ENCODE measurements around the gene PDLIM4. TPM values are rescaled to one million over a fixed set of nuclear protein-coding genes. Genes with fewer than 3 reads are reported as not detected.

Gene PDLIM4
- total RNA-seq, 2 experiments from 2014 or later: 2.3 TPM; not detected in 1

- DNase-seq (peak; percentile 39), ATAC-seq (no peak)
- peaks cover 10% of the 10 kb centered on the region for H3K4me1 Mint-ChIP-seq
- peaks cover 8% of the 10 kb centered on the region for H3K27me3 Mint-ChIP-seq
- no peak overlapping the region for H3K4me3 Mint-ChIP-seq
- CTCF ChIA-PET: interaction anchor here (1.5 to 1.7 kb wide), 2 partner anchors 25 to 31 kb away, joined by 3 to 4 read pairs; no protein-coding TSS in a partner anchor
- H3K9me3 Mint-ChIP-seq (ENCODE audit: low read depth): no peaks in the 10 kb centered on the region
- no peaks in the 10 kb centered on the region for H3K36me3 Mint-ChIP-seq
- no peak overlapping the region for H3K27ac Mint-ChIP-seq
Observed at GRCh38 chr5:132268769-132269551, 11.5 kb downstream of the PDLIM4 start.

GRCh38 chr5:132269635-132270334 is 12.3 kb downstream of the PDLIM4 start:
- H3K36me3 Mint-ChIP-seq: no peaks in the 10 kb centered on the region
- no peak overlapping the region for H3K4me3 Mint-ChIP-seq
- peaks cover 8% of the 10 kb centered on the region for H3K27me3 Mint-ChIP-seq
- H3K27ac Mint-ChIP-seq: no peak overlapping the region
- H3K4me1 Mint-ChIP-seq: peaks cover 5% of the 10 kb centered on the region
- ATAC-seq (no peak), DNase-seq (peak; percentile 37)
- H3K9me3 Mint-ChIP-seq (ENCODE audit: low read depth): no peaks in the 10 kb centered on the region
- CTCF ChIA-PET: interaction anchor here (1.5 kb wide), 1 partner anchor 24 kb away, joined by 3 read pairs; no protein-coding TSS in a partner anchor

GRCh38 chr5:132270335-132270665 is 12.8 kb downstream of the PDLIM4 start:
- CTCF ChIA-PET: no interaction called here
- Mint-ChIP-seq H3K4me3 (no peak overlapping the region), H3K36me3 (no peaks in the 10 kb centered on the region), H3K27ac (no peak overlapping the region), H3K27me3 (peaks cover 8% of the 10 kb centered on the region), H3K9me3 (ENCODE audit: low read depth) (no peaks in the 10 kb centered on the region), H3K4me1 (peaks cover 5% of the 10 kb centered on the region)
- ATAC-seq: no peak
- no peak for DNase-seq

GRCh38 chr5:132270706-132271105 is 13.2 kb downstream of the PDLIM4 start:
- Mint-ChIP-seq H3K27ac (no peak overlapping the region), H3K4me3 (no peak overlapping the region), H3K36me3 (no peaks in the 10 kb centered on the region), H3K27me3 (peaks cover 8% of the 10 kb centered on the region), H3K9me3 (ENCODE audit: low read depth) (no peaks in the 10 kb centered on the region), H3K4me1 (peaks cover 5% of the 10 kb centered on the region)
- DNase-seq (peak; percentile 35), ATAC-seq (no peak)
- CTCF ChIA-PET: no interaction called here

- CTCF ChIA-PET: interaction anchor here (0.8 to 2.7 kb wide), 13 partner anchors 8 to 229 kb away, joined by 3 to 16 read pairs (median 5); partner anchors contain the start of genes SLC22A4 and SLC22A5
- Mint-ChIP-seq H3K4me3 (no peak overlapping the region), H3K4me1 (peaks cover 5% of the 10 kb centered on the region), H3K27ac (no peak overlapping the region), H3K36me3 (no peaks in the 10 kb centered on the region), H3K9me3 (ENCODE audit: low read depth) (no peaks in the 10 kb centered on the region), H3K27me3 (peaks cover 8% of the 10 kb centered on the region)
- peak; percentile 42 for DNase-seq
- peak; percentile 31 for ATAC-seq
Observed at GRCh38 chr5:132271251-132272246, 14.1 kb downstream of the PDLIM4 start.

- no peak overlapping the region for H3K4me3 Mint-ChIP-seq
- no peaks in the 10 kb centered on the region for H3K36me3 Mint-ChIP-seq
- H3K4me1 Mint-ChIP-seq: peaks cover 5% of the 10 kb centered on the region
- CTCF ChIA-PET: interaction anchor here (0.6 to 2.7 kb wide), 16 partner anchors 8 to 228 kb away, joined by 3 to 16 read pairs (median 5); partner anchors contain the start of genes SLC22A4 and SLC22A5
- ATAC-seq (peak; percentile 45), DNase-seq (peak; percentile 70)
- no peaks in the 10 kb centered on the region for H3K9me3 Mint-ChIP-seq (ENCODE audit: low read depth)
- H3K27me3 Mint-ChIP-seq: peaks cover 8% of the 10 kb centered on the region
- H3K27ac Mint-ChIP-seq: no peak overlapping the region
Observed at GRCh38 chr5:132272311-132273210, 15.1 kb downstream of the PDLIM4 start.

- DNase-seq: no peak
- no peaks in the 10 kb centered on the region for H3K9me3 Mint-ChIP-seq (ENCODE audit: low read depth)
- no peak overlapping the region for H3K27ac Mint-ChIP-seq
- H3K4me1 Mint-ChIP-seq: peaks cover 5% of the 10 kb centered on the region
- no peak for ATAC-seq
- H3K36me3 Mint-ChIP-seq: no peaks in the 10 kb centered on the region
- H3K27me3 Mint-ChIP-seq: peaks cover 8% of the 10 kb centered on the region
- no peak overlapping the region for H3K4me3 Mint-ChIP-seq
- CTCF ChIA-PET: interaction anchor here (1.4 to 2.7 kb wide), 5 partner anchors 20 to 227 kb away, joined by 5 to 16 read pairs (median 9); partner anchors contain the start of genes SLC22A4 and SLC22A5
Observed at GRCh38 chr5:132273631-132274030, 16.1 kb downstream of the PDLIM4 start.

- Mint-ChIP-seq H3K27ac (no peak overlapping the region), H3K4me1 (peaks cover 5% of the 10 kb centered on the region)
Observed at GRCh38 chr5:132274050-132274792, 16.7 kb downstream of the PDLIM4 start.

GRCh38 chr5:132275367-132276220 is 18.1 kb downstream of the PDLIM4 start:
- Mint-ChIP-seq H3K27ac (no peak overlapping the region), H3K27me3 (peaks cover 14% of the 10 kb centered on the region), H3K4me1 (peaks cover 5% of the 10 kb centered on the region), H3K9me3 (ENCODE audit: low read depth) (no peaks in the 10 kb centered on the region), H3K4me3 (no peak overlapping the region), H3K36me3 (no peaks in the 10 kb centered on the region)
- ATAC-seq (no peak), DNase-seq (no peak)
- CTCF ChIA-PET: interaction anchor here (2.3 kb wide), 1 partner anchor 18 kb away, joined by 11 read pairs; the partner anchor contains the start of gene SLC22A4

More at GRCh38 chr5:132274050-132274792, 16.7 kb downstream of the PDLIM4 start:
- DNase-seq (no peak), ATAC-seq (no peak)
- CTCF ChIA-PET: interaction anchor here (2.3 kb wide), 1 partner anchor 20 kb away, joined by 11 read pairs; the partner anchor contains the start of gene SLC22A4
- H3K9me3 Mint-ChIP-seq (ENCODE audit: low read depth): no peaks in the 10 kb centered on the region
- H3K36me3 Mint-ChIP-seq: no peaks in the 10 kb centered on the region
- H3K4me3 Mint-ChIP-seq: no peak overlapping the region
- peaks cover 8% of the 10 kb centered on the region for H3K27me3 Mint-ChIP-seq

GRCh38 chr5:132277256-132277655 is 19.8 kb downstream of the PDLIM4 start:
- Mint-ChIP-seq H3K9me3 (ENCODE audit: low read depth) (no peaks in the 10 kb centered on the region), H3K4me3 (no peak overlapping the region), H3K4me1 (peaks cover 2% of the 10 kb centered on the region), H3K27ac (no peak overlapping the region), H3K27me3 (peaks cover 18% of the 10 kb centered on the region), H3K36me3 (no peaks in the 10 kb centered on the region)
- CTCF ChIA-PET: no interaction called here
- ATAC-seq (no peak), DNase-seq (no peak)
